NCI-H2081 treated with DMSO at 0.1 percent for 48 hours (cell line): ENCODE data around the gene CSNK1G3.
"Not testable (repeated sequence)": the region's sequence is repeated elsewhere in the genome, so short reads cannot be mapped to it uniquely, and the experiment has no call there.

Experiments
- DNase-seq: peaks from one replicate; lab custom pipeline; 2025; lab: John Stamatoyannopoulos, UW

CSNK1G3 gene

GRCh38 chr5:123511648-123512605 is at the start of gene CSNK1G3:
CSNK1G3 (plus strand) TSS chr5:123512177; CDS start chr5:123545664, 33,487 bp downstream.
- DNase-seq: peak; percentile 93

- not testable (repeated sequence) for DNase-seq
Measured at GRCh38 chr5:123466839-123467238, 45.1 kb upstream of the CSNK1G3 start.

- no peak for DNase-seq
Measured at GRCh38 chr5:123471385-123471784, 40.6 kb upstream of the CSNK1G3 start.

- DNase-seq: no peak
Measured at GRCh38 chr5:123472150-123472924, 39.6 kb upstream of the CSNK1G3 start.

GRCh38 chr5:123474228-123474627 is 37.7 kb upstream of the CSNK1G3 start:
- DNase-seq: no peak

- no peak for DNase-seq
Measured at GRCh38 chr5:123476731-123477130, 35.2 kb upstream of the CSNK1G3 start.

DNA sequence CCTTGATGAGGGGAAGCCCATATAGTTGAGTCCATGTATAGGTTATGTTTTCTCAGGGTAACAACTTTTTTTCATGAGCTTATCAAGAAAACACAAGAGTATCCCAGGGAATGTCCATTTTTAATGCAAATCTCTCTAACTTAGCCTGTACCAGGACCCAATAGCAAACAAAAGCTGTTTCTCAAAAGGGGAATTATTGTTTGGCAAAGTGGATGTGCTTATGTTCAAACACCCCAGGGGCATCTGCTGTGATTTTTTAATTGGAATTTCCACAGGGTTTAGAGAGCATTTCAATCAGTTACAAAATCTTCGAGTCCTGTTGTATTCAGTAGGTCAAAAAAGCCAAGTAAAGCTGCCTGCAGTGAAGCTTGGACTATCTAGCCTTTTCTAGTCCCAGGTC is 33.4 kb upstream of the CSNK1G3 start:
- no peak for DNase-seq

- DNase-seq: no peak
Measured at GRCh38 chr5:123482258-123482657, 29.7 kb upstream of the CSNK1G3 start.

GRCh38 chr5:123483446-123484077 is 28.4 kb upstream of the CSNK1G3 start:
- DNase-seq: no peak

- DNase-seq: no peak
Measured at GRCh38 chr5:123485275-123485674, 26.7 kb upstream of the CSNK1G3 start.

- no peak for DNase-seq
Measured at GRCh38 chr5:123486951-123487655, 24.9 kb upstream of the CSNK1G3 start.

GRCh38 chr5:123490974-123491373 is 21.0 kb upstream of the CSNK1G3 start:
- DNase-seq: no peak

DNA sequence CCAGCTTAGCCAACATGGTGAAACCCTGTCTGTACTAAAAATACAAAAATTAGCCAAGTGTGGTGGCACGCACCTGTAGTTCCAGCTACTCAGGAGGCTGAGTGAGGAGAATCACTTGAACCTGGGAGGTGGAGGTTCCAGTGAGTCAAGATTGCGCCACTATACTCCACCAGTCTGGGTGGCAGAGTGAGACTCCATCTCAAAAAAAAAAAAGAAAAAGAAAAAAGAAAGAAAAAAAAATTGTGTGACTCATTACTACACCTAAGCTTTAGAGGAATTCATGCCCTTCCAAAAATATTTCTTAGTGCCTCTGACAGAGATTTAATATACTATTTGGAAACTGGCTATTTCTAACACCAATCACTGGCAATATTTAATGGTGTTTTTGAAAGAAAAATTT is 16.8 kb upstream of the CSNK1G3 start:
- DNase-seq: not testable (repeated sequence)

DNA sequence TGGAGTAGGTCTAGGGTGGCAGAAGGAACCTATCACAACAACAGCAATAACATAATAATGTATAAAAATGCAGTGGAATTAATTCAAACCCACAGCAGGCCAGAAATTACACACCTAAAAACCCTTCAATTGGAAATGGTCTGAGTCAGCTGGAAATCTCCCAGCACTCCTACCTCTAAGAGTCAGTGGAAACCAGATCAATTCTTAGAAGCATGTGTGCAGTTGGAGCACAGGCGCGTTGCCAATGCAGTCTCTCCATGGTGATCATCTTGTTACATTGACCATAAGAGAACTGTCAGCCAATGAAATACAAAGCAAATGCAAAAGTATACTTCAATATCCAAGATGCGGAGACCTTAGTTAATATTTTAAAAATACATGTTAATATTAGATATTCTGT is 15.1 kb upstream of the CSNK1G3 start:
- no peak for DNase-seq

DNA sequence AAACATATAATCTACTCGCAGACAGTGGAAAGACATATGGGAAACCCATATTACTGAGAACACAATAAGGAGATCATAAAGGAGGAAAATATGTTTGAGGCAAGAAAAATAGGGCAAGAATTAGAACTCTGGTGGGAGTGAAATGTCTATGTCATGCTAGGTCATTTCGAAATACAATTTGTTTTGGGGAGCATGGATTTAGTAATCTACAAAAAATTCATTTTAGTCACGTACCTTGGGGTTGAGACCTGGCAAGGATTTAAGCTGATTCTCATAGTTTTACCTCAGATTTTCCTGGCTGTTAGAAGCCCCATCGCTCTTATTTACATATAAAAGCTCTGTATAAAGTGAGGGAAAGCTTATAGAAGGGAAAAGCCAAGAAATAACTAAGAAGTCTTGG is 11.5 kb upstream of the CSNK1G3 start:
- DNase-seq: no peak

- DNase-seq: no peak
Measured at GRCh38 chr5:123502120-123502519, 9.9 kb upstream of the CSNK1G3 start.

GRCh38 chr5:123503299-123503698 is 8.7 kb upstream of the CSNK1G3 start:
- DNase-seq: no peak

DNA sequence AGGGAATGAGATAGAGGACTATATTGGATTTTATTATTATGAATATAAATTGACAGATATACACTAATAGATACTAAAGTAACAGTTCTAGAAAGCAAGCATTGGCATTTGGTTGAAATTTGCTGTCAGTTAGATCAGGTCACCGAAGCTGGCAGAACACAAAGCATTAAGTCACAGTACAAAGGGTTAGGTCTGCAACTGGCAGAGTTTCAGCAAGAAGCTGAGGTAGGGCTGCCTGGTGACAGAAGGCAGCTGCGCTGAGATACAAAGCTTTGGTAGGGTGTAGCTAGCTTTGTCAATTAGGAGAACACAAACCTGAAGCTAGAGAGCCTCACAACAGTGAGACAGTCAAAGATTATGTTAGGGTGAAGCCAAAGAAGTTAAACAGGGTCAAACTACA is 6.3 kb upstream of the CSNK1G3 start:
- DNase-seq: no peak

GRCh38 chr5:123508441-123508840 is 3.5 kb upstream of the CSNK1G3 start:
- DNase-seq: no peak

- DNase-seq: no peak
Measured at GRCh38 chr5:123511290-123511647, 708 bp upstream of the CSNK1G3 start.

- no peak for DNase-seq
Measured at GRCh38 chr5:123512611-123513461, 859 bp downstream of the CSNK1G3 start.
